LNCAP (cell line): ENCODE results near the gene C16orf90.

Experiments
- TF ChIP-seq, protein P1 (sequence below): fragments of 450-650 bp; IDR thresholded peaks from 2 replicates; pipeline ENCODE4 v1.5.1; 2017; ENCODE audit warnings: mild to moderate bottlenecking

The C16orf90 gene, protein sequence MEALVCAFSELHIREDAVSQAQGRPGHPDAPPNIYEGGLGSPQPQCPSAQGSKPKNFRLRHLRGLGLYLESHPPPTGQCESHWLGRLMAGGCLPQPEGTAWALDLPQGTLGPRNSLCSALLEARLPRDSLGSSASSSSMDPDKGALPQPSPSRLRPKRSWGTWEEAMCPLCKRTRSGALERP

DNA sequence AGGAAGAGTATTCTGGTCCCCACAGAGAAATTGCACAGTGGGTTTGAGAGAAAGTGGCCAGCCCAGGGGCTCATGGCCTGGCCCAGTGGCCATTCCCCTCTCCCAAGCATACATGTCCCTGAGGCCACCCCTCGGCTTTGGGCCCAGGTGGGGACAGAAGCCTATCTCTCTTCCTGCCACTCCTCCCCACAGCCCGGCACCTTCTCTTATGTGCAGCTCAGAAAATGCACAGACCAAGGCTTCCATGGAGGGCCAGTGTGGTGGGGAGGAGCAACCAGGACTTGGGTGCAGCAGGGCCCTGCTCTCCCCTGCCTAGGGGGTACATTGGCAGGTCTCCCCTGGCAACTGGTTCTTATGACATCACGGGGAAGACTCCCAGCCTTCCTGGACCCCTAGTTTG is at the start of gene C16orf90:
Gene C16orf90 (minus strand): TSS at position 314 of the 400 bp plus-strand sequence. CDS start 68 bp downstream, at position 246.
- TF ChIP-seq, protein P1, sequence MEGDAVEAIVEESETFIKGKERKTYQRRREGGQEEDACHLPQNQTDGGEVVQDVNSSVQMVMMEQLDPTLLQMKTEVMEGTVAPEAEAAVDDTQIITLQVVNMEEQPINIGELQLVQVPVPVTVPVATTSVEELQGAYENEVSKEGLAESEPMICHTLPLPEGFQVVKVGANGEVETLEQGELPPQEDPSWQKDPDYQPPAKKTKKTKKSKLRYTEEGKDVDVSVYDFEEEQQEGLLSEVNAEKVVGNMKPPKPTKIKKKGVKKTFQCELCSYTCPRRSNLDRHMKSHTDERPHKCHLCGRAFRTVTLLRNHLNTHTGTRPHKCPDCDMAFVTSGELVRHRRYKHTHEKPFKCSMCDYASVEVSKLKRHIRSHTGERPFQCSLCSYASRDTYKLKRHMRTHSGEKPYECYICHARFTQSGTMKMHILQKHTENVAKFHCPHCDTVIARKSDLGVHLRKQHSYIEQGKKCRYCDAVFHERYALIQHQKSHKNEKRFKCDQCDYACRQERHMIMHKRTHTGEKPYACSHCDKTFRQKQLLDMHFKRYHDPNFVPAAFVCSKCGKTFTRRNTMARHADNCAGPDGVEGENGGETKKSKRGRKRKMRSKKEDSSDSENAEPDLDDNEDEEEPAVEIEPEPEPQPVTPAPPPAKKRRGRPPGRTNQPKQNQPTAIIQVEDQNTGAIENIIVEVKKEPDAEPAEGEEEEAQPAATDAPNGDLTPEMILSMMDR: no peak

DNA sequence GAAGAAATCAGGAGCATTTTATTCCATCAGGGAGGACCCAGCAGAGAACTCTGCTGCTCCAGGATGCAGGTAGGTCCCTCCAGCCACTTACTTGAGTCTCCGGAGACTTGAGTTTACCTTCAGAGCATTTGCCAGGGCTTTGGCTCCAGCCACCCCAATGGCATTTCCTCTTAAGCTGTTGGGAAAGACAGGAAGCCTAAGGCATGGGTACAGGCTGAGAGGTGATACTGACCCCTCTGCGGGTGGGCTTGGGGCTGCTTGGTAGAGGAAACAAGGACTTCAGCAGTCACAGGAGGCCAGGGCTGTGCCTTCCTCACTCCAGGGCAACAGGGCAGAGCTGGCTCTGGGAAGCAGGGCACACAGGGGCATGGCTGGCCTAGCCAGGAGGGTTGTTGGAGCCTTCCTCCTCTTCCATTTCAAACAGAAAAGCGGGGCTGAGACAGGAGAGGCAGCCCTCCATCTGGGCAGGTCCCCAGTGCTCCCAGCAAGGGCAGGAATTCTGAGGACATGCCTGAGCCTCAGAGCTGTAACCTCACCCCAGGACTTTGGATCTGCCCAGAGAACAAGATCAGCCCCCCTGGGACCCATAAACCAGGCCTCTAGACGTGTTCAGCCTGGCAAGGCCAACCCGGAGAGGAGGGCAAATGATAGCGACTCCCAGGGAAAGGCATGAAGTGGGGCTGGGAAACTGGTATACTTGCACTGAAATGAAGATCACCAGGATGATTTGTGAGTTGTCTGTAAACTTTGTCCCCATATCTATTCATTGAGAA is 47.5 kb upstream of the C16orf90 start:
- TF ChIP-seq, protein P1: no peak

DNA sequence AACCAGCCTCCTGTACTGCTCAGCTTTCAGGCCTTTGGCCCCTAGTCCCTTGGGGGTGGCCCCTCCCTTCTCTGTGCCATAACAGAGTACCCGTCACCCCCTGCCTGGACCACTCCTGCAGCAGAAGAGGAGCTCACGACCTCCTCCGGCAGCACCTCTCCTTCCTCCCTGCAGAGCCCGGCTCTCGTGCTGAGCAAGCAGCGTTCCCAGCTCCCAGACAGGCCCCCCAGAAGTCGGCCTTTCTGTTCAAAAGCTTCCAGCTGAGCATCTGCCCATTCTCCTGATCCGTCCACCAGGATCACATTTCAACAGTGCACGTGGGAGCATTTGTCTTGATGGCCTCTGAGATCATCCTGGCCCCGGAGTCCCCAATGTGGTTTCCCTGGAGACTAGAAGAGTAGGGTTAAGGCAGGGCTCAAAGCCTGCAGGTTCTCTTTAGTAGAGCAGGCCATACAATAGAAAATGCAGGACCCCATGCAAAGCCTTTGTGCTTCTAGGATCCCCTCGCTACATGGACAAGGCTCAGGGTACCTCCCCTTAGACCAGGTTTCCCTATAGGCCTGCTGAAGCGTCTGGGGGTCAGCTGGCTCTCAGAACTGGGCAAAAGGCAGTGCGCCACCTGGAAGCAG is 46.4 kb upstream of the C16orf90 start:
- TF ChIP-seq, protein P1: no peak

DNA sequence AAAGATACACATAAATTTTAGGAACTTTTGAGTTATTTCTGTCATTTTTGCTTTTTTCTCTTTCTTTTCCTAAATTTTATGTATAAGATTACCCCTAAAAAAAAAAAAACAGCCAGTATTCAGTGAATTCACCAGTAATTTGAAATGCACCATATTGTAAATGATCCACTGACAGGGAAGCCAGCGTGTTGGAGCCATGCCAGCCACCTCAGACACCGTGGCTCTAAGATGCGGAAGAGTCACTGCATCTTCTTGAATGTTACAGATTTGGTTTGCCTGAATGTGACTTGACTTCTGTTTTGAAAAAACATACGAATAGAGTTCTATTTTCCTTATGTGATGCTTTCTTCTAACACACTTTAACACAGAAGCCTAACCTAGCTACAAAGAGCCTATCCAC is 42.9 kb upstream of the C16orf90 start:
- TF ChIP-seq, protein P1: no peak

DNA sequence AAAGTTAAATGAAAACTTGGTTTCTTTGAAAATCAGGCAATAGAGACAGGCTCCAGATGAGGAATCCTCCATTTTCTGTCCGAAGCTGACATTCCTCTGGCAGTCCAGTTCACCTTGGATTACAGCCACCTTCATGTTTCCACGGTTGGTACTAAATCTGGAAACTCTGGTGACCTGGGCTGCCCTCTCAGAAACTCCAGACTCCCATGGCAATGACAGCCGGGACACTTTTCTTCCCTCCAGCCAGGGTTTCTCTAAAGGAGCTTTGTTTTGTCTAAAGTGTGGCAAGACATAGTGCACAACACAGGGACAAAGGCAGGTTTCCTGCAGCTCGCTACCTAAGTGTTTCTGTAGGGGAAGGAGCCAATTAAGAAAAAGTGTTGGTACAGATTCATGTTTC is 41.6 kb upstream of the C16orf90 start:
- TF ChIP-seq, protein P1: no peak

DNA sequence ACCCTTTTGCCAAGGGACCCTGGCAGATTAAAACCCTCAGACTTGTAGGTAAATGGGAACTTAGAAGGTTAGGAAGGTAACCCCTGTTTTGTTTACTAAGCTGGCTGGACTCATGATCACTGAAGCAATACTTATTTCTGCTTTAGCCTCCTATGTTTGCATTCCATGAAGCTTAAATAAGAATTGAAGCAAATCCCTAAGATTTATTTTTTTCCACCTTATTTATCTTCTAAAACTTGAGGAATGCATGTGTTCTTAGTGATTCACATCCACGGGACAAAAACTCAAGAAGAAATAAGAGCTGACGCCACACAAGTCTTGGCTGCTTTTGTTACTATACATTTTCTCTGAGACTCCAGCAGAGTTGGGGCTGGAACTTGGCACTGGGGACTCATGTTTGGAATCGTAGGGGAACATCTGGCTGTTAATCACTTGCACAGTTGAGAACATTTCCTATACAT is 41.0 kb upstream of the C16orf90 start:
- TF ChIP-seq, protein P1: no peak

DNA sequence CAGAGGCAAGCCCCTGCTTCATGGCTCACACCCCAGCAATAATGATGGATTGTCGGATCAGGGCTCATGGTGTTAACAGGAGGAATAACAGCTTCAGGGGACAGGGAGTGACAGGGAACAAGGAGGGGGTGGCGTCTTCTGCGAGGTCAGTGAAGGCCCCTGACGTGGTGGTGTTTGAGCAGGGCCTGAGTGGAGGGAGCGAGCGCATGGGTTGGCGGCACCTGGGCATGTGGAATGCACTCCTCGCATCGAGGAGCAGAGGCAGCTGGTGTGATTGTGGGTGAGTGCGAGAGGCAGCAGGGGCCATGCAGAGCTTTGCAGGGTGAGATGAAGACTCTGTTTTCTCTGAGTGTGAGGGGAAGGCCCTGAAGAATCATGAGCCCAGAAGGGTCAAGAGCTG is 38.8 kb upstream of the C16orf90 start:
- TF ChIP-seq, protein P1: no peak
